Mesodermal cell (in vitro differentiated cells): ENCODE results near the gene GPATCH4.

ENCODE experiments used
- H3K27ac ChIP-seq: 2 replicates; pipeline ENCODE4 v1.7.0; 2013; ENCODE audit warnings: mild to moderate bottlenecking, low read depth, low read length, moderate library complexity; ENCODE audit not compliant: severe bottlenecking
- H3K36me3 ChIP-seq: 2 replicates; pipeline ENCODE4 v1.7.1; 2013; ENCODE audit warnings: mild to moderate bottlenecking, low read length, moderate library complexity; ENCODE audit not compliant: control insufficient read depth, insufficient read depth
- H3K4me1 ChIP-seq: one replicate; pipeline ENCODE4 v1.7.1; 2013; ENCODE audit warnings: mild to moderate bottlenecking, low read length; ENCODE audit not compliant: insufficient read depth, control insufficient read depth, poor library complexity, severe bottlenecking
- H3K4me3 ChIP-seq: 2 replicates; pipeline ENCODE4 v1.7.0; 2013; ENCODE audit warnings: low read length, control low read depth, mild to moderate bottlenecking; ENCODE audit not compliant: insufficient read depth, poor library complexity, severe bottlenecking; ENCODE audit errors: extremely low read depth
- H3K9me3 ChIP-seq: 2 replicates; pipeline ENCODE4 v1.7.1; 2013; ENCODE audit warnings: mild to moderate bottlenecking, low read length, moderate library complexity; ENCODE audit not compliant: control insufficient read depth
- WGBS, 2 experiments: methylation state at CpG; one replicate each; pipeline ENCODE4 v1.1.5; 2013; ENCODE audit warnings: missing lambda C conversion rate in 2 of 2; ENCODE audit not compliant: insufficient coverage in 2 of 2; 5-methylcytosine and 5-hydroxymethylcytosine counted together

The GPATCH4 gene

GRCh38 chr1:156546267-156546666 is 55.0 kb downstream of the GPATCH4 start:
- 90 to 100% methylated on average over 2 of the region's 3 CpGs for WGBS, 2 experiments
- Histone ChIP-seq H3K36me3 (peaks cover 90% of the 10 kb centered on the region), H3K27ac (no peak overlapping the region), H3K4me3 (no peak overlapping the region), H3K9me3 (no peaks in the 10 kb centered on the region), H3K4me1 (no peaks in the 10 kb centered on the region)

- peaks cover 90% of the 10 kb centered on the region for H3K36me3 ChIP-seq
These were observed 56.6 kb downstream of the GPATCH4 start for GRCh38 chr1:156544592-156545102.

More at GRCh38 chr1:156544592-156545102, 56.6 kb downstream of the GPATCH4 start:
- H3K4me1 ChIP-seq = no peaks in the 10 kb centered on the region
- H3K27ac ChIP-seq = no peak overlapping the region
- H3K4me3 ChIP-seq = no peak overlapping the region
- H3K9me3 ChIP-seq = no peaks in the 10 kb centered on the region
- WGBS, 2 experiments = 92 to 93% methylated on average over 2 to 3 of the region's 3 CpGs
